A549 treated with CpdA at 1 μM for 4 hours (cell line): ENCODE measurements around the gene LAMC3. TPM values are rescaled to one million over a fixed set of nuclear protein-coding genes. Genes with fewer than 3 reads are reported as not detected.

ENCODE experiments used
- total RNA-seq: library from RNA; stranded (reverse); fragments of 200-300 nt; extraction: Qiagen RNA extraction; gene quantifications from 5 replicates; pipeline ENCODE4 v1.2.3, GENCODE V29; 2022; ENCODE audit warnings: low read depth

Gene LAMC3
- 1.5 to 2.6 TPM (median 2.2 TPM) in 5 replicates for total RNA-seq

GRCh38 chr9:131008909-131009618 lies at the start of gene LAMC3:
Gene LAMC3, plus strand, starts transcription at chr9:131009174. Its CDS starts 41 bp downstream, at chr9:131009215.

GRCh38 chr9:131096269-131097125 lies 87.5 kb downstream of the LAMC3 start, which contains the start of gene AIF1L:
Gene AIF1L, plus strand, starts transcription at chr9:131096531. Its CDS starts 99 bp downstream, at chr9:131096630.

DNA sequence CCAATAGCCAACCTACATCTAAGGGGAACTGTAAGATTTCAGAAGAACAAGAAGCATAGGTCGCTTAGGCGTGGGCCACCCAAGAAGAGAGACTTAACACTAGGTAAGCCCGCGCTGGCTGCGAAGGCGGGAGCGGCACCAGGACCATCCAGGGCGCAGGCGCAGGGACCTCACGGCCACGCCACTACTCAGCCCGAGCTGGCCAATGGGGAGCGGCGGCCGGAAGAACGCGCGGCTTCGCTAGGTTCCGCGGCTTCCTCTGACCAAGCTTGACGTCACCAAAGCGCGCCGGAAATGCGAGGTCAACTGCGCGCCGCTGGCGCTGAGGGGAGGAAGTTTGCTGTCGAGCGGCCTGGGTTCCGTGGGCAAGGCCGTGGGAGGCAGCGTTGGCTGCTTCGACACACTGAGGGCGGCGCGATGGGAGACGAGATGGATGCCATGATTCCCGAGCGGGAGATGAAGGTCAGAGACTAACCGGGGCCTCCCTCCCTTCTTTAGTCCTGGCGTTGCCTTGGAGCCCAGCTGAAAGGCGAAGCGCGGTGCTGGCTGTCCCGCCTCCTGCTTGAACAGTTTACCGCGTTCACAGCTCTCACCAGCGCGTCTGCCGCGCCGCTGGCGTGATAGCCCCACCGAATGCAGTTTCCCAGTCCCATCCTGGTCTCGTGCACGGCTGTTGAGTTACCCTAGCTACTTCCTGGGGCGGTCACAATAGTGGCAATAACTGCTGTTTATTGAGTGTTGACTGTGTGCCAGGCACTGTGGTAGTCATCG lies 116.5 kb downstream of the LAMC3 start, which contains the start of gene NUP214:
Gene NUP214 (plus strand): TSS at position 299 of the 771 bp plus-strand sequence. CDS start 119 bp downstream, at position 418.

Other genes with a start within 250 kb of the LAMC3 start
- gene ABL1, start 173.9 kb upstream of the LAMC3 start, total RNA-seq: 40.4 to 54.3 TPM (median 49.3 TPM) in 5 replicates
- not detected in 5 replicates for gene QRFP, start 112.4 kb upstream of the LAMC3 start, total RNA-seq
- 9.2 to 14.4 TPM (median 12.4 TPM) in 5 replicates for gene FIBCD1, start 69.9 kb upstream of the LAMC3 start, total RNA-seq
- gene AIF1L, start 87.4 kb downstream of the LAMC3 start, total RNA-seq: 1.2 to 1.4 TPM (median 1.3 TPM) in 5 replicates
- 23.9 to 29.2 TPM (median 24.3 TPM) in 5 replicates for gene NUP214, start 116.4 kb downstream of the LAMC3 start, total RNA-seq